ENCODE data around the gene RFPL3.
"Not testable (repeated sequence)": the region's sequence is repeated elsewhere in the genome, so short reads cannot be mapped to it uniquely, and the experiment has no call there.

Gene RFPL3

DNA sequence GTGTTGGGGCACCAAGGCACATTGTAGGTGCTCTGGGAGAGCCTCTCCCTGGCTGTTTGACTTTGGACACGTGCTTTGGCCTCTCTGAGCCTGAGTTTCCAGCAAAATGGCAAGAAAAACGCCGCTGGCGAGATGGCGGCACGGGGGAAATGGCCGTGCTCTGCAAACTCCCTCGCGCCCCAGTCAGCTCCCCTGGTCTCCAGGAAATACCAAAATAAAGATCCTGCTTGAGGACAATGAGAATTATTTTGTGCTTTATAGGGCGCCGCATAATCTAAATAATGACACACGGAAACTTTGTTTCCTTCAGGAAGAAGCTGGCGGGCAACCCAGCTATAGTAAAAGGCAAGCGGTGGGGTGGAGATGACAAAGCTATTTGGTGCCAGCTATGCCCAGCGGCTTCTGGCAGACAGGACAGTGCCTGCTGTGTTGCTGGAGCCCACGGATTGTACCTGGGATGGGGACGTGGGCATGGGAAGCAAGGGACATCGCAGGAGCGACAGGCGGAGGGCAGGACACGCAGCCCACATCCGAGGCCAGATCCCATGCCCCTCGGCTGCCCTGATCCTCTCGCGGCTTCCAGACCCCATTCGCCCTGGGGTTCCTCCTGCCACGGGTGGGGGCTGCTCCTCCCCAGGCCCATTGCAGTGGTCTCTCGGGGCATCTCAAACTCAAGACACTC, 26.3 kb upstream of the RFPL3 start:
- DNase-seq: no peak

DNA sequence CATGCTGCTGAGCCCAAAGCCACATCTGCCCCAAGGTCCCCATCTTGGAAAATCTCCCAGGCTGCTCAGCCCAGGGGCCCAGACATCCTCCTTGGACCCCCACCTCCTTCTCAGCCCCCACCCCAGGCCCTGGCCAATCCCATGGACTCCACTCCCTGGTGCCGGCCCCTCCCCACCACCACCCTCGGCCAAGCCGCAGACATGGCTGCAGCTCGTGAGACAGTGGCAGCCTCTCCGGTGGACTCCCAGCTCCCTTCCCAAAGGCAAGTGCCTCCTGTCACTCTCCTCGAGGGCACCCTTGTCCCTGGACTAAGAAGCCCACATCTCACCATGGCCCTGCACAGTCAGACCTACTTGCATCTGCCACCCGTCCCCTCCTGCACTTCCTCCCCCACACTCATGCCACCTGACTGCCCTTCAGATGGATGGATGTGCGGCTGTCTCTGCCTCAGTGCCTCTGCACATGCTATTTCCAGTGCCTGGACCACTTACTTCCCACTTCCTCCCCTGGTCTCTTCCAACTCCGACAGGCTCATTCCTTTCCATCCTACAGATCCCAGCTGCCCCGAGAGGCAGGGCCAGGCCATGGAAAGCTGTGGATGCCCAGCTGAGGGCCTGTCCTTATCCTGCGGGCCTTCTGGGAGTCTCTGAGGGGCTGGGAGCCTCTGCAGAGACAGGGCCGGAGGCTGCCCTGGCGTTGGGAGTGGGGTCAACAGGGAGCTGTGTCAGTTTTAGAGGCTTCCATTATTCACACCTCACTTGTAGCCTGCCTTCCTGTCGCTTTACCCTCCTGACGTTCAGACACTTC, 25.5 kb upstream of the RFPL3 start:
- DNase-seq: peak in 1 of 2 donors; percentile 7

DNA sequence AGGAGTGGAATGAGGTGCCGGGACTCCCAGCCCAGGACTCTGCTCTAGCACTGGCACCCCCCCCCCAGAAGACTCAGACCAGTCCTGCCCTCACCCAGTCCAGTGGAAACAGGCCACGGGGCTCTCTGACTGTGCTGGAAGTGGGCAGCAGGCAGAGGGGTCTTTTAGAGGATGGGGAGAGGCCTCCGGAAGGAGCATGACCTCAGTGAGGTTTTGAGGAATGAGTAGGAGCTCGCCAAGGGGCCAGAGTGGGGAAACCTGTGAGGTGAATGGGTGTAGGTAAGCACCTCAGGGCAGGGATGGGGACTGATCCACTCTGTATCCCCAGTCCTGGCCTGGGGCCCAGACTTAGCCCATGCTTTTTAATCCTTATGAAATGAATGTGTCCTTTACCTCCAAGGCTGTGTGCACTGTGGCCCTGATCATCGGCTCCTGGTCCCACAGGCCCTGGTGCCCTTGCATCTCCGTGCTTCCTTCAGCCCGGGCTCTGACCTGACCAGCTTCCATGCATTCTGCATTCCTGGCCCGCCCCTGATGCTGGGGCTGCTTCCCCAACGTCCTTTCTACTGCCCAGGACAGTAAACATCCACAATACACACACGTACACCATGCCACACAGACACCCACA, 24.4 kb upstream of the RFPL3 start:
- DNase-seq: peak in 1 of 2 donors; percentile 5

DNA sequence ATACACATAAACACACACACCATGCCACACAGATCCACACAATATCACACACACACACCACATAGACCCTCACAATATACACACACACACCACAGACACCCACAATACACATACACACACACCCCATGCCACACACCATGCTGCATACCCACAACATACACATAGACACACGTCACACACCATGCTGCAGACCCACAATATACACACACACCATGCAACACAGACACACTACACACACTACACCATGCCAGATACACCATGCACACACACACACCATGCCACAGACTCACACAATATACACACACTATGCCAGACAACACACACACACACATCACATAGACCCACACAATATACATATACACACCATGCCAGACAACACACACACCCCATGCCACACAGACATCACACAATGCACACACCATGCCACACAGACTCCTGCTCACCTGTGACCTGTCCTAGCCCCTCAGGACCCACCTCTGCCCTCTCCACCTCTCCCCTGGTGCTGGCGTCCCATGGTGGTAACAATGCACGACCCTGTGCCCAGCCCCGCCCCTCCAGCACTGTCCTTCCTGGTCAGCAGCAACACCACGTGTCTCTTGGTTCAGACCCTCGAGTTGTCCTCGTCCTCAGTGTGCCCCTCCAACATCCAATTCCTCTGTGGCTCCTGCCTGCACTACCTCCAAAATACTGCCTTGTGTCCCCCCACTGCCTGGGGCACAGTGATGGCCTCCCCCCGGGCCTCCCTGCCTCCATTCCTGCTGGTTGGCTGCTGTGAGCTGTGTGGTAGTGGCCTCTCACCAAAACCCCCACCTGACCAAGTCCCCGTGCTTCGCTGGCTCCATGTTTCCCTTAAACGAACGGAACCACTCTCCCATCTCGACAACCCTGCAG, 23.7 kb upstream of the RFPL3 start:
- peak in 1 of 2 donors; percentile 7 for DNase-seq

DNA sequence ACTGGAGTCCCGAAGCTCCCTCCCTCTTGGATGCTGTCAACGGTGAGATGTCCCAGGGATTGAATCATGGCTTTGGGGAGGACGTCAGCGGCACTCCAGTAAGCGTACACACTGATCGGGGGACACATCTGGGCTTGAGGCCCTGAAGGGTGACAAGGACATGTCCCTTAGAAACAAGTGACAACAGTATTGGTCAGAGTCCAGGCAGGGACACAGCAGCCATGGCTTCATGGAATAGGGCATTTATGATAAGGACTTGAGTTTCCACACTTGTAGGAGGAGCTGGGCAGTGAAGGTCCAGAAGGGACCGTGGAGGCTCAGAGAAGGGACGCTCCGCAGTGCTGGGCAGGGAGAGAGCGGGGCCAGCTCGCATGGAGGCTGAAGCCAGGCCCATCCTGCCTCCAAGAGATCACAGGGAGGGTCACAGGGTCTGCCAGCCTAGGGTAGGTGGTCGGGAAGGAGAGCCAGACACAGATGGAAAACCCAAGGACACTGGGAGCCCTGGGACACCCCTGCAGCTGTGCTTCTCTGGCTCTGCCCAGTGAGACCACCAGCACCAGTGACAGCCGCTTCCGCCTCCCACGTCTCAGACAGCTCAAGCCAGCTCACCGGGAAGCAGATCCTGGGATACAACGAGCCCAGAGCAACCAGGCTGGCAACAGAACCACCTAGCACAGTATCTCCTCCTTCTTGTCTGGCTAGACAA, 22.9 kb upstream of the RFPL3 start:
- peak in 1 of 2 donors; percentile 5 for DNase-seq

DNA sequence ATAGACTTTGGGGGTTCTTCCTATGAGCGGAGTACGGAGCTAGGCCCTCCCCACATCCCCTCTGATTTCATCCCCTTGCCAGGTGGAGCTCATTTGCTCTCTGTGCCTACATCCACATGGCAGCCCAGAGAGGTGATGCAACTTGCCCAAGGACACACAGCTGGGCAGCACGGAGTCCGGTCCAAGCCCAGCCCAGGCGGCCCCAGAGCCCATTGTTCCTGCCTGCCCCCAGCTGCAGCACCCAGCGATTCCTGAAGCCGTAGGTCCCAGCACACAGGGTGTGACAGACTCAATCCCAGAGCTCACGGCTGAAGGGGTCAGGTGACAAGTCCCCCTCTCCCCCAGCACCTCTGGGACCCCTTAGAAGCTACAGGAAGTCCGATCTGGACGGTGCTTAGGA, 22.2 kb upstream of the RFPL3 start:
- peak in 1 of 2 donors; percentile 4 for DNase-seq

DNA sequence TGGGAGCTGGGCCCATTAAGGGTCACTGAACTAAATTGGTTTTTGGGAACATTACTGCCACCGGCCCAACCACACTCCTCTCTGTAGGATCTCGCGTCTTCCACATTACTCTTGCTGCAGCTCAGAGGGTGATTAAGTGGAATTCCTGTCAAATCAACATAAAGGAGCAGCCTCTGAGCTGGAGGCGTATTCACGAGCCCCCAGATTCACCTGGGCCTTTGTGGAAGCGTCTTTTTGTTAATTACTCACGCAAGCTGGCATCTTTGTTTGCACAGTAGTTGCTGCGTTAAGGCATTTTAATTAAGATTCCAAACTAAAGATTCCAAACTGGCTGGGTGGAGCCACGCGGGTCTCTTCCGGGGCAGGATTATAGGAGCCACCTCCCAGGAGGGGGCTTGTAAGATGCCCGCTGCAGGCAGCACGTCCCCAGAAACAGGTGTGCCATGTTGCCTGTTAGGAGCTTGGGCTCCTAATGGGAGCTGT, 21.5 kb upstream of the RFPL3 start:
- peak in 1 of 2 donors; percentile 6 for DNase-seq

DNA sequence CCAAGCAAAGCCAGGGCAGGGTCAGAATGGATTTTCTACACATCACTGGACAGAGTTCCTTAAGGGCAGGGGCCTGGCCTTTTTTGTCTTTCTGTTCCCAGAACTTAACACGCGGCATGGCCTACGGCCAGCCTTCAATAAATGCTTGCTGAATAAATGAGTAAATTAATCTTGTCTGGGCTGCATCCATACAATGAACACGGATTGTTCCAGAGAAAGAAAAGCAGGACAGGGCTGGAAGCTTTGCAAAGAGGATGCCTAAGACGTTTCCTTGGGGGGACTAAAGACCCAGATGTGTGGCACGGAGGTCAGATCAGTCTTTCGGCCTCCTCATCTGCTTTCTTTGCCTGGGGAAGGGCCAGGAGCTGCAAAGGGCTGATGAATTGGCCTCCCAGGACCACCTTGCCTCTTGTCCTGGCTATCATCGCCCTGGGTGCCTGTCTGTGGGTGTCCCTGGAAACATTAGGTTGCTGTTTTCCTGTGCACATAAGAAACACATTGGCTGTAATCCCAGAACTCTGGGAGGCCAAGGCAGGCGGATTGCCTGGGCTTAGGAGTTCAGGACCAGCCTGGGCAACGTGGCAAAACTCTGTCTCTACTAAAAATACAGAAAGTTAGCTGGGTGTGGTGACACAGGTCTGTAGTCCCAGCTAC, 20.8 kb upstream of the RFPL3 start:
- DNase-seq: peak in 1 of 2 donors; percentile 4

DNA sequence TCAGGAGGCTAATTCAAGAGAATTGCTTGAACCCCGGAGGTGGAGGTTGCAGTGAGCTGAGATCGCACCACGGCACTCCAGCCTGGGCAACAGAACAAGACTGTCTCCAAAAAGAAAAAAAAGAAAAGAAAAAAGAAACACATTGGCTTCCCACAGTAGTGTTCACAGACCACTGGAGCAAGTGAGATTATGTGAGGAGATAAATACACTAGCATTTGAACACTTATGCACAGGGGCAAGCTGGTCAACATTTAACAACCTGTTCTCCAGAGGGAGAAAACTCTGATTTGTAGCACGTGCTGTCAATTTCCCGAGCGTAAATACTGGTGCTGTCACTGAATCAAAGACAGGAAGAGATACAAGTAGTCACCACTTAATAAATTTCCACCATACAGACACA, 20.2 kb upstream of the RFPL3 start:
- not testable (repeated sequence) for DNase-seq

DNA sequence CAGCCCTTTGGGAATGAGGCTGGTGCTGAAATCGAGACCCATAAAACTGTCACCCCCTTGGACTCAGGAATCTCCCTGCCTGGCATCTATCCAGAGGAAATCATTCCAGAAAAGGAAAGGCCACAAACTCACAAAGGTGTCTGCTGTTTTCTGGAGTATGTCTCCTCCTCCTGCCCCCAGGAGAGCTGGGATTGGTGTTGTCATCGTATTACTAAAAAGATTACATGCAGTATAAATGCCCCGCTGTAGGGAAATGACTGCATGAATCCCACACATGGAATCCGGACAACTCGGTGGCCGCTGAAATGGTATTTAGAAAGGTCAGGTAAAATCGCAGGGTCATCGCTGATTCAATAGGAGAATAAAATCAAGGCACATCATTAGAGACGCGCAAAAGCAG, 18.9 kb upstream of the RFPL3 start:
- DNase-seq: no peak

DNA sequence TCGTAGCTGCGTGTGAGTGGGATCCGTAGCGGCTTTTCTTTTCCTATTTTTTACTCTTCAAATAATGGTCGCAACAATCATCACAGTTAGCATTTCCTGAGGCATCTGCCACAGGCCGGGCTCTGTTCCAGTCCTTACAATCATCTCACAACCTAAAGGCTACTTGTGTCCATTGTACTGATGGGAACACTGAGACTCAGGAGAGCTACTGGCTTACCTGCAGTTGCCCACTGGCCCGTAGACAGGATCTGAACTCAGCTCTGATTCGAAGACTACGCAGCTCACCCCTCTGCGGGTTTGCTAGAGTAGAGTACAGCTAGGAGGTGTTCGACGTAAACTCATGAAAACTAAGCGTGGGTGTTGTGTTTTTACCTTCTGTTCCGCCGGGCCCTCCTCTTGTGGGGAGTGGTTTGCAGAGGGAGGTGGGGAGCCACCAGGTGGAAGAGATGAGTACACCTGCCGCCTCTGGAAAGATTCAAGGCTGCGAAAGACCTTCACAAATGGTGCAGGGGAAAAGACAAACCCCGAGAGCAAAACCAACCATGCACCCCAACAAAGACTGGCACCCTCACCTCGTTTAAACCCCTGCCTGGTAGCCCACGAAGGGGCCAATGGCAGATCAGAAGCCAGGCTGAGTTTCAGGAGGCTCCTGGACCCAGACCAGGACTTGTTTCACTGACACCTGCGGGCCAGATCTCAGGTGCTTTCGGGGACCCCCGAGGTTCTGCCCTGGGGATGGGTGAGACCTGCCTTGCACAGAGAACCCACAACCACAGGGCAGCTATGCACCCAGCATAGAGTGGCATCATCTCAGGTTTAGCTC, 18.3 kb upstream of the RFPL3 start:
- DNase-seq: peak in 1 of 2 donors; percentile 4

DNA sequence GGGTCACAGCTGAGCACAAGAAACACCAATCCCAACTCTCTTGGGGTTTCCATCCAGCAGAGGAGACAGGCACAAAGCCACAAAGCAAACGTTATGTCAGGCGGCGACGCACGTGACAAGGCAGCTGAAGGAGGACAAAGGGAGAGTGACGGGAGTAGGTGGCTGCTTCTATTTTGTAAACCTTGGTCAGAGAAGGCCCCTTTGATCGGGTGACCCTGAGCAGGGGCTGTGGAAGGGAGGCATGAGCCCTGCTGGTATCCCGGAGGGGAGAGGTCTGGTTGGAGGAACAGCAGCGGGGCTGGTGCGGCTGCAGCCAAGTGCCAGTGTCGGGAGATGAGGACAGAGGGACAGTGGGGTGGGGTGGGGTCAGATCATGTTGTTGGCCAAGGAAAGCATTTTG, 17.3 kb upstream of the RFPL3 start:
- DNase-seq: peak in 1 of 2 donors; percentile 5

DNA sequence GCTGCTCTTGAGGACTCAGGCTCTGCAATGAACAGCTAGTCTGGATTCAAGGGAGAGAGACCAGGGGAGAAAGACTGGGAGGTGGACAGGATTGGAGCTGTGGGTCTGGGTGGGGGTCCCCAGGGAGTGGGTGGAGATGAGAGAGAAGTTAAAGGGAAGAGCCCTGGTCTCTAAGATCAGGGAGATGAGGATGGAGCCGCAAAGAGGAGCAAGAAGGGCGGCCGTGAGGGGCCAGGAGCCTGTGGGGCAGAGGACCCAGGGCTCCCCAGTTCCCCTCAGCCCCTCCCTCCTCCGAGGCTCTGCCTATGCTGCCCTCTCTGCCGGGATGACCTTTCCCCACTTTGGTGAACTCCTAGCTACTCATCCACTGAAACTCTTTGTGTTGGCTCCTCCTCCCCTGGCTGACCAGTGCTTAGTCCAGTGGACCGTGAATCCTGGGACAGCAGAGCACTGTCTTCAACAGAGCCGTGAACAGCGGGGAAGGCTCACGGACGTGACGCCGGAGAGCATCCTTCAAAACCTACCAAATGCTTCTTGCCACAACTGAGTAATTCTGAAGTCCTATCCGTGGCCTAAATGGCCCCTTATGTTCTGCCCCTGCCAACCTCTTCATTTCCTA, 16.4 kb upstream of the RFPL3 start:
- no peak for DNase-seq

DNA sequence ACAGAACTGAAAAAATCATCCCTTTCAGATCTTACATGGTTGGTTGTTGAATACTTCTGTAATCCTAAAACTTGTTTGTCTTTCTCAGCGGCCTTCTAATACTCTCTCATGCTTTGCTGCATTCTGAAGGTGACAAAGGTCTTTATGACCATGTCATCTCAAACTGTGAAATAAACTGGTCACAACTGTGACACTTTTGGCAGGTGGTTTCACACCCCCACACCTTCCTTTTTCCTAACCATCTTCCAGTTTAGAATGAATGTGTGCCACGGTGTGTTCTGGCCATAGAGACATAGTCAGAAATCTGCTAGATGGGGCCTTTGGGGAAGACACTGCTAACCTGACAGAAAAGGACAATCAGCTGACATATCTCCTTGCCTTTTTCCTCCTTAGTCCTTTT, 14.7 kb upstream of the RFPL3 start:
- no peak for DNase-seq

DNA sequence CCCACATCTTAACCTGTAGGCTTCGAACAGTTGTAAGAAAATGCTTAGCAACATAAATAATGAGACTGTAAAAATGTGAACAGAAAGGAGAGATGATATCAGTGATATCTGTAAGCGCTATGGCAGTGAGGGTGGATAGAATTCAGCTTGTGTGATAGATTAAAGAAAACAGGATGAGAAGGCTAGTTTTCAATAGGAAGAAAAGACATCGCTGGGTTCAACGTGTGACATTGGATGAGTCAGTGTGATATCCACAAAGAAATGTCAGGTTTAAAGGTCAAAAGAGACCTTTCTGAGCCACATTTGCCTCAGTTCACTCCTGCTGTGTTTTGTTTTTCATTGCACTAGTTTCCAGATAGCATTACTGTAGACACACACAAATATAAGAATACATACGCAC, 13.7 kb upstream of the RFPL3 start:
- DNase-seq: no peak

DNA sequence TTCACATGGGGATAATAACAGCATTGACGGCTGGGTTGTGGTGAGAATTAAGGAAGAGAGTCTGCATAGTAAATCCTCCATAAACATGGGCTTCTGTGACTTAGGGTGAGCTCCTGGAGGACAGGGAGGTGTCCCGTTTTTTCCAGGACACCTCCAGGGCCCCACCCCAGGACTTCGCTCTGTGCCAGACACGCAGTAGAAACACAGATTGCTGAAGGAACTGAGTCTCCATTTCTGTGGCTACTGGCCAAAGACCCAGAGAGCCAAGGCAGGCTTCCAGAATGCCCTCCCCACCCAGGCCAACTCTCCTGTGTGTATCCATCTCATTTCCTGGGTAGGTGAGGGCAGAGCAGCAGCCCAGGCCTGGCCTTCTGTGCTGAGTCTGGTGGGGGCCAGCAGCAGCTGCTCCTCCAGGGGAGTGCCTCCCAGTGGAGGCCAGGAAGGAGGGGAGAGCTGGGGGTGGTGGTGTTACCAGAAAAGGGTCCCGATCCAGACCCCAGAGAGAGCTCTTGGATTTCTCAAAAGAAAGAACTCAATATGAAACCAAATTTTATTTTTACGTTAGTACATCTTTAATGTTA, 9.5 kb upstream of the RFPL3 start:
- no peak for DNase-seq

DNA sequence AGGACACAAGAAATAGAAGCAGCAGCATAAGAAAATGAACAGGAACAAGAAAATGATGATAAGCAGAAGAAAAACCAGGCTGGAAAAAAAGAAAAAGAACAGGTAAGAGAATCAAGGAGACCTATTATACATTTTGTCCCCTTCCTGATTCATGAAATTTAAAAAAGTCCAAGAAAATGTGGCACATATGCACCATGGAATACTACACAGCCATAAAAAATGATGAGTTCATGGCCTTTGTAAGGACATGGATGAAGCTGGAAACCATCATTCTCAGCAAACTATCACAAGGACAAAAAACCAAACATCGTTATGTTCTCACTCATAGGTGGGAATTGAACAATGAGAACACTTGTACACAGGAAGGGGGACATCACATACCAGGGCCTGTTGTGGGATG, 5.8 kb upstream of the RFPL3 start:
- DNase-seq: not testable (repeated sequence)

DNA sequence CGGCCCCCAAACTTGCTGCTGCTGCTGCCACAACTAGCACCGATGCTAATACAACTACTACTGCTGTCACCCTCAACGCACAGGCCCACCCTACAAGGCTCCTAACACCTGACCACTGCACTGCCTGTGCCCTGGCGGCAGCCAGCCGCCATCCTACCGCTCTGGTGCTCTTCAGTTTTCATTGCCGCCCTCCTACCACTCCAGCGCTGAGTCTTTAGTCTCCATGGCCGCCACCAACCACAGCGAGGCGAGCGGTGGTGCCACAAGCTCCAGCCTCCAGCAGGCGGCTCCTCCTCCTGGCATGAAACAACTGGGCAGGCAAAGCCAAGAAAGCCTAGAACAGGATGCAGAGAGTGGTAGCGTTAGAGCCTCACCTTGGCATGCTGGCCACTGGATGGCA, 5.0 kb upstream of the RFPL3 start:
- no peak for DNase-seq

DNA sequence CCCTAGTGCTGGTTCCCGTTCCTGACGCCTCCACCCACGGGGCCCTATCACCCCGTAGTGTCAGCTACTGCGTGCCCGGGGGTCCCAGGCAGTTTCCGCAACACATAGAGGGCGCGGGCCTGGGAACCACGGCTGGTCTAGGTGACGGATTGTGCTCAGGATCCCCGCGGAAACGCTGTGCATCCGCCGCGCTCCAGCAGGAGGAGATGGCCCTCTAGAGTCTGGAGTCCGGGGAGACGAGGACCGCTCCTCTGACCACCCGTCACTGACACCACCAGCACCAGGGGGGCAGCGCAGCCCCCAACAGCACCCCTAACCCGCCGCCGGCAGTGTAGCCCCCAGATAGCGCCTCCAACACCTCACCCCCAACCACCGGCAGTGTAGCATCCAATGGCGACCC, 4.4 kb upstream of the RFPL3 start:
- DNase-seq: no peak

DNA sequence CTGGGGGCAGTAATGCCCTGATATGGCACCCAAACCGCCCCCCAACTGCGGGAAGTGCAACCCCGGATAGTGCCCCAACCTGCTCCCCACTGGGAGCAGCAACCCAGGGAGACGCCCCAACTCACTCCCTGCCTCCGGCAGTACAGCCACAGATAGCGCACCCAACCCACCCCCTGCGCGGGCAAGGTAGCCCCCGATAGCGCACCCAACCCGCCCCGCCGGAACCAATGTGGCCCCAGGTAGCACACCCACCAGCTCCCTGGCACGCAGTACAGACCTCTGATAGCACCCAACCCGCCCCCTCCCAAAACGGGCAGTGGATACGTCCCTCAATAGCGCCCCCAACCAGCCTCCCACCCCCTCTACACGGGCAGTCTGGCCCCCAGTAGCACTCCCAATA, 3.8 kb upstream of the RFPL3 start:
- DNase-seq: no peak
